Fibroblast of villous mesenchyme (primary cell): ENCODE data around the gene TMPRSS5. TPM values are rescaled to one million over a fixed set of nuclear protein-coding genes. Genes with fewer than 3 reads are reported as not detected.
"Not testable (repeated sequence)": the region's sequence is repeated elsewhere in the genome, so short reads cannot be mapped to it uniquely, and the experiment has no call there.

Experiments used
- DNase-seq: peaks from one replicate; pipeline ENCODE4 v3.0.0-alpha.2; 2010; ENCODE audit warnings: low read depth
- H3K4me3 ChIP-seq: 2 replicates; pipeline ENCODE4 v1.5.1; 2011; ENCODE audit warnings: low read depth, mild to moderate bottlenecking, low read length
- CTCF ChIP-seq: IDR thresholded peaks from 2 replicates; pipeline ENCODE4 v1.5.1; 2012; ENCODE audit warnings: low read depth, mild to moderate bottlenecking, low read length; ENCODE audit not compliant: insufficient read depth
- total RNA-seq: library from RNA; depleted of rRNA; stranded (reverse); fragments of >200 nt; gene quantifications from 2 replicates; pipeline ENCODE4 v1.2.3, GENCODE V29; 2012

The TMPRSS5 gene
- total RNA-seq, 1 donor, result 0.43 TPM

- no peak for DNase-seq
- no peak for TF ChIP-seq CTCF
- no peak overlapping the region for H3K4me3 ChIP-seq
These were observed 32.3 kb downstream of the TMPRSS5 start for GRCh38 chr11:113673550-113674396.

- H3K4me3 ChIP-seq, DNase-seq: not testable (repeated sequence)
These were observed 34.2 kb downstream of the TMPRSS5 start for GRCh38 chr11:113671914-113672313.

- H3K4me3 ChIP-seq, result no peak overlapping the region
- DNase-seq, result no peak
- TF ChIP-seq CTCF, result no peak
These were observed 35.3 kb downstream of the TMPRSS5 start for GRCh38 chr11:113670831-113671215.

- no peak overlapping the region for H3K4me3 ChIP-seq
- peak; percentile 68 for DNase-seq
- no peak for TF ChIP-seq CTCF
These were observed 35.8 kb downstream of the TMPRSS5 start for GRCh38 chr11:113670149-113670830.

GRCh38 chr11:113668255-113668654, 37.9 kb downstream of the TMPRSS5 start:
- no peak for TF ChIP-seq CTCF
- no peak overlapping the region for H3K4me3 ChIP-seq
- DNase-seq, result peak; percentile 60

GRCh38 chr11:113667801-113668200, 38.3 kb downstream of the TMPRSS5 start:
- no peak for TF ChIP-seq CTCF
- DNase-seq, result peak; percentile 64
- H3K4me3 ChIP-seq, result no peak overlapping the region

GRCh38 chr11:113666584-113666983, 39.5 kb downstream of the TMPRSS5 start:
- TF ChIP-seq CTCF, result no peak
- no peak for DNase-seq
- H3K4me3 ChIP-seq, result no peak overlapping the region
